Ovary (tissue), 3 donors: ENCODE data around the gene PRR13.

Experiments
- EP300 ChIP-seq: sonication (generic); formaldehyde crosslinking; IDR thresholded peaks from one replicate; pipeline ENCODE4 v1.6.1; 2017; ENCODE audit warnings: antibody characterized with exemption
- POLR2A ChIP-seq: fragments of 450-650 bp; IDR thresholded peaks from one replicate; pipeline ENCODE4 v1.6.1; 2017; ENCODE audit warnings: antibody characterized with exemption, mild to moderate bottlenecking, moderate library complexity
- TF ChIP-seq, protein P1 (sequence below), 3 donors: fragments of 450-650 bp in 2 of 3; fragments of 200-600 bp in 1 of 3; IDR thresholded peaks; one replicate each; pipeline versions ENCODE4 v1.5.1 to v1.8.0; 2016 to 2022; ENCODE audit warnings: antibody characterized with exemption in 3 of 3, mild to moderate bottlenecking in 1 of 3
- donor health status: DM: no; HTN: no; CAD: no.

DNA sequence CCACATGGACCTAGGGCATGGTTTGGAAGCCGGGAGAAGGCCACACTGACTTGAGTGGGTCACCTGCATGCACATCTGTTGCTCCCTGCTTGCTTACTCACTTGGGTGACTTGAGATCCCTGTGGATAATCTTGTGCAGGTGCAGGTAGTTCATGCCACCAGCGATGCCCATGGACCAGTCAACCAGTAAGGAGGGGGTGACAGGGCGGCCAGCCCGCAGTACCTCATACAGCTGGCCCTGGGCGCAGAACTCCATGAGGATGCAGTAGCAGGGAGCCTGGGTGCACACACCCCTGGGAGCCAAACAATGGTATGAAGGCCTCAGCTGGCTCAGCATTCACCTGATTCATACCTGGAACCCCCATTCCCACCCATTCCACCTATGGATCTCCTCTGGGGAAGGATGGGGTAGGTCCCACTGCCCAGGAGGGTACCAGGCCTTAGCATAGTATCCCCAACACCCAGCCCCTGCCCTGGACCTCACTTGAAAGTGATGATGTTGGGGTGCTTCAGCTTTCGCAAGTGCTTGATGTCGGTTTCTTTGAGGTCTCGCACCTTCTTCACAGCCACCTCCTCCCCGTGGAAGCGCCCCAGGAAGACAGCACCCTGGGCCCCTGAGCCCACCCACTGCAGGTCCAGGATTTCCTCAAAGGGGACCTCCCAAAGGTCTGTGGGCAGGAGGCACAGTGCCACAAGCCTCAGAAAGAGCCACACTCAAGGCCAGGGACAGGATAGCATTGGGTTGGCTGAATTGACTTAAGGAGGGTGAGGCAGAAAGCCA lies 44.6 kb downstream of the PRR13 start:
- TF ChIP-seq POLR2A: no peak
- TF ChIP-seq, protein P1, sequence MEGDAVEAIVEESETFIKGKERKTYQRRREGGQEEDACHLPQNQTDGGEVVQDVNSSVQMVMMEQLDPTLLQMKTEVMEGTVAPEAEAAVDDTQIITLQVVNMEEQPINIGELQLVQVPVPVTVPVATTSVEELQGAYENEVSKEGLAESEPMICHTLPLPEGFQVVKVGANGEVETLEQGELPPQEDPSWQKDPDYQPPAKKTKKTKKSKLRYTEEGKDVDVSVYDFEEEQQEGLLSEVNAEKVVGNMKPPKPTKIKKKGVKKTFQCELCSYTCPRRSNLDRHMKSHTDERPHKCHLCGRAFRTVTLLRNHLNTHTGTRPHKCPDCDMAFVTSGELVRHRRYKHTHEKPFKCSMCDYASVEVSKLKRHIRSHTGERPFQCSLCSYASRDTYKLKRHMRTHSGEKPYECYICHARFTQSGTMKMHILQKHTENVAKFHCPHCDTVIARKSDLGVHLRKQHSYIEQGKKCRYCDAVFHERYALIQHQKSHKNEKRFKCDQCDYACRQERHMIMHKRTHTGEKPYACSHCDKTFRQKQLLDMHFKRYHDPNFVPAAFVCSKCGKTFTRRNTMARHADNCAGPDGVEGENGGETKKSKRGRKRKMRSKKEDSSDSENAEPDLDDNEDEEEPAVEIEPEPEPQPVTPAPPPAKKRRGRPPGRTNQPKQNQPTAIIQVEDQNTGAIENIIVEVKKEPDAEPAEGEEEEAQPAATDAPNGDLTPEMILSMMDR (IDR thresholded peaks at IDR 0.05): no peak
- TF ChIP-seq EP300: no peak
